ENCODE results near the gene OGG1. TPM values are rescaled to one million over a fixed set of nuclear protein-coding genes. Genes with fewer than 3 reads are reported as not detected.

The OGG1 gene
- polyA plus RNA-seq, 1 experiment = 40.9 TPM

DNA sequence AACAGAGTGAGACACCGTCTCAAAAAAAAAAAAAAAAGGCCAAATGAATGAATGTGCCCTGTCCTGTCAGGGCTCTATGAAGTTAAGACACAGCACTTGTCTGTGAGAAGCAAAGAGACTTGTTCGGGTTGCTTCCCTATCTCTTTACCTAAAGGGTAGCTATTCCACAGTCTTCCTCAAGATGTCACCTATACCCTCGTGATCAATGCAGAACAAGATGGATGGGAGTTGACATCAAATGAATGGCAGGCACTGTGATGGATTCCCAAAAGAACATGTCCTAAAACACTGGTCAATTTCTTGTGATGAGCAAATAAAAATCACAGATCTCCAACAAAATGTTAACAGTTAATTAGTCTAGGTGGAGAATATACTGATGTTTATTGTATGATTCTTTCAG, 33.0 kb downstream of the OGG1 start:
- CTCF ChIA-PET = no interaction called here
- no peak for TF ChIP-seq CTCF (IDR thresholded peaks at IDR 0.05; ENCODE audit: insufficient read depth, low read depth, low read length)
- Histone ChIP-seq H3K27me3 (ENCODE audit: control insufficient read depth, insufficient read depth, low read length) (no peaks in the 10 kb centered on the region), H3K36me3 (ENCODE audit: control insufficient read depth, insufficient read depth, low read length) (peaks cover 32% of the 10 kb centered on the region), H3K4me3 (ENCODE audit: low read depth, low read length) (no peak overlapping the region)
- DNase-seq (ENCODE audit: low read depth) = no peak
- POLR2A ChIA-PET = no interaction called here

DNA sequence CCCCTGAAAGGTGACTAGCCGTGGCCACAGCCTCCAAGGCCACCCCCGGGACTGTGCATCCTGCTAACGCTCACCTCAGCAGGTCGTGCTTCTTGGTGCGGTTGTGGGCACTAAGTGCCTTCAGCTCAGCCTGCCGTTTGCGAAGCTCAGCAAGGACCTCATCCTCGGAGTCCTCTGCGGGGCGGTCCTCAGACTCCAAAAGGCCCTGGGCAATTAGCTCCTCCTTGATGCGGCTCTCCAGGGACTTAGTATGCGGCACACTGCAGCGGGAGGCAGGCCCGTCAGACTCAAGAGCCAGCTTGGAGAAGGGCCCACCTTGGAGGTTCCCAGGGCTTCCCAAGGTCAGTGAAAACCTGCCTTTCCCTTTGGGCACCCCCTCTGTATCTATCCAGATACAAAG, 34.2 kb downstream of the OGG1 start:
- Histone ChIP-seq H3K36me3 (ENCODE audit: control insufficient read depth, insufficient read depth, low read length) (peaks cover 34% of the 10 kb centered on the region), H3K4me3 (ENCODE audit: low read depth, low read length) (no peak overlapping the region), H3K27me3 (ENCODE audit: control insufficient read depth, insufficient read depth, low read length) (no peaks in the 10 kb centered on the region)
- CTCF ChIA-PET = no interaction called here
- DNase-seq (ENCODE audit: low read depth) = no peak
- no peak for TF ChIP-seq CTCF (IDR thresholded peaks at IDR 0.05; ENCODE audit: insufficient read depth, low read depth, low read length)
- POLR2A ChIA-PET = no interaction called here

DNA sequence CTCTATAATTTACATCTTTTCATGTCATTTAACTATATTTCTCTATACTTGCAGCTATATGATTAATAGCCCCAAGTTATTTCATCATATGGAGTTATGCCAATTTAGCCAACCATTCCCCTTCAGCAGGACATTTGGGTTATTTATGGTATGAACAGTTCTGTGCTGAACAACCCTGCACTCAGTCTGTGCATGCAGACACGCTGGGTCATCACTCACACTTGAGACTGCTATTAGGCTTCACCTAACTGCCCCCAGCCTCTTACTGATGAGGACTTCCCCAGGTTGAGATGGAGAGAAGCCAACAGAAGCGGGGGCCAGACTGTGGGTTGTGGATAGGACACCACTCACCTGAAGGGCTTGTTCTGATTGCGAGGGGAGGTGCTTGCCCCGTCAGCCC, 35.2 kb downstream of the OGG1 start:
- Histone ChIP-seq H3K36me3 (ENCODE audit: control insufficient read depth, insufficient read depth, low read length) (peaks cover 42% of the 10 kb centered on the region), H3K27me3 (ENCODE audit: control insufficient read depth, insufficient read depth, low read length) (no peaks in the 10 kb centered on the region), H3K4me3 (ENCODE audit: low read depth, low read length) (no peak overlapping the region)
- no peak for TF ChIP-seq CTCF (IDR thresholded peaks at IDR 0.05; ENCODE audit: insufficient read depth, low read depth, low read length)
- ChIA-PET CTCF (no interaction called here), POLR2A (no interaction called here)
- DNase-seq (ENCODE audit: low read depth) = no peak

- POLR2A ChIA-PET = no interaction called here
- TF ChIP-seq CTCF (IDR thresholded peaks at IDR 0.05; ENCODE audit: insufficient read depth, low read depth, low read length) = no peak
- CTCF ChIA-PET = interaction anchor here (0.7 kb wide), 1 partner anchor 16 kb away, joined by 4 read pairs; no protein-coding TSS in a partner anchor
These were observed 35.9 kb downstream of the OGG1 start for GRCh38 chr3:9785602-9786001.

DNA sequence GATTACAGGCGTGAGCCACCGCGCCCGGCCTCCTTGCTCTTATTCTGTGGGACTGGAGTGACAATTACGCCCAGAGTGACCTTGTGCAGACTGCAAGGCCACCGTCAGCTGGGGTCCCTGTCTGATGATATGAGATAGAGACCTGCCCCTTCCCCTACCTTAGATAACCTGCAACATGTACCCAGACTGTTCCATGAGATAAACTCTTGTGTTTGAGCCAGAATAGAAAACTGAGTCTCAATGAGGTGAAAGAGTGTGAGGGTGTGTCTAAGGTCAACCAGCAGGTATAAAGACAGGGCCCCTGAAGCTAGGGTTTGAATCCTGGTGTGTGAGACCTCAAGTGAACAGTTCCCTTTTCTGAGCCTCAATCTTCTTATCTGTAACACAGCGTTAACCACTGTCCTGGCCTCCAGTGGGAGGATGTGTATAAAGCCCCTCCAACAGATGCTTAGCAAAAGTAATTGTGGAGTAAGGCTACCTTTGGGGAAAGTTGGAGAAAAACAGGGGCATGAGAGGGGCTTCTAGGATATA, 36.5 kb downstream of the OGG1 start:
- H3K27me3 ChIP-seq (ENCODE audit: control insufficient read depth, insufficient read depth, low read length) = no peaks in the 10 kb centered on the region
- no peak for DNase-seq (ENCODE audit: low read depth)
- H3K4me3 ChIP-seq (ENCODE audit: low read depth, low read length) = no peak overlapping the region
- ChIA-PET POLR2A (no interaction called here), CTCF (interaction anchor here (0.7 to 0.9 kb wide), 2 partner anchors 16 to 19 kb away, joined by 3 to 4 read pairs; no protein-coding TSS in a partner anchor)
- TF ChIP-seq CTCF (IDR thresholded peaks at IDR 0.05; ENCODE audit: insufficient read depth, low read depth, low read length) = no peak
- peaks cover 40% of the 10 kb centered on the region for H3K36me3 ChIP-seq (ENCODE audit: control insufficient read depth, insufficient read depth, low read length)

More at GRCh38 chr3:9785602-9786001, 35.9 kb downstream of the OGG1 start:
- DNase-seq (ENCODE audit: low read depth) = no peak
- Histone ChIP-seq H3K27me3 (ENCODE audit: control insufficient read depth, insufficient read depth, low read length) (no peaks in the 10 kb centered on the region), H3K36me3 (ENCODE audit: control insufficient read depth, insufficient read depth, low read length) (peaks cover 38% of the 10 kb centered on the region), H3K4me3 (ENCODE audit: low read depth, low read length) (no peak overlapping the region)

Data from BJ (cell line).